Activated CD4-positive, alpha-beta T cell treated with anti-CD3 and anti-CD28 coated beads for 4 hours (primary cell): ENCODE results near the gene SLC22A5.
"Not testable (repeated sequence)": the region's sequence is repeated elsewhere in the genome, so short reads cannot be mapped to it uniquely, and the experiment has no call there.

ENCODE experiments used
- DNase-seq, 2 donors: peaks; one replicate each; pipeline ENCODE4 v3.0.0-alpha.2; 2020

Gene SLC22A5

DNA sequence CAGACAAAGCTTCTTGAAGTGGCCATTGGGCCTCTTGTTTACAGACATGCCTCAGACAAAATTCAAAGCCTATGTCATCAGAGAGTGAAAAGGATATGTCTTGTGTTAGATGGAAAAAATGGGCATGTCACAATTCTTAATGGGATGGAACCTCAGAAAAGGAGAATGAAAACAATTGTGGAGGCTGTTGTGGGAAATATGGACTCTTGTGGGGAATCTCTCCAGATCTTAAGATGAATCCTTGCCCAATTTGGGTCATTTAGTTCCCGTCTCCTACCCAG lies 19.5 kb downstream of the SLC22A5 start:
- DNase-seq, result no peak

DNA sequence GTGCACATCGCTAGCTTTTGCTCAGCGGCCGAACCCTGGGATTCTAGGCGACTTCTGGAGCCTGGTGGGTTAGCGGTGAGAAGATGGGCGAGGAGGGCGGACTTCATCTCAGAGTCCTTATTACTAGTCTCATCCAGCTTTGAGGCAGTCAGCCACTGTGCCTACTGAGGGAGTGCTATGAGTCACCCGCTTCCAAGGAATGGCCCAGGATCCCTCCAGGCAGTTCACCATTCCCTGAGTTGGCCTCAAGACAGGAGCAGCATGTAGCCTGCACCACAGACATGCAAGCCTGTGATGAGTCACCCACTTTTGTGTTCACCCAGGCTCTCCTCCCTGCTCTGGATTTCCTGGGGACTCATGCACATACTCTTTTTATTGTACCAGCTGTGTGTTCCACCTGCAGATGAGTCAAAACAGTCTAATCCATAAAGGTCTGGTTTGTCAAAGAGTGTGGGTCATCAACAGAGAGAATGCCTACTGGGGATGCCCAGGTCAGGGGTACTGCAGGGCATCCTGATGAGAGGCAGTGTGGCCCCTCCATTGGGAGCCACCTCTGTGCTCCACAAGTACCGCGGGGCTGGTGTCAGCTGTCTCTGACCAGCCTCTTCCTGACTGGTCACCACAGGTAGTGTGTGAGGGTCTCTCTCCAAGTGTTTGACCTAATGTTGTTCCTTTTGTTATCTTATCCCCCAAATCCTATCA lies 20.2 kb downstream of the SLC22A5 start:
- DNase-seq, result peak; percentile 33 to 43

GRCh38 chr5:132391247-132391646 lies 21.7 kb downstream of the SLC22A5 start:
- DNase-seq, result no peak

- no peak for DNase-seq
These were observed 22.4 kb downstream of the SLC22A5 start for GRCh38 chr5:132391870-132392269.

- no peak for DNase-seq
These were observed 22.9 kb downstream of the SLC22A5 start for GRCh38 chr5:132392411-132392810.

- no peak for DNase-seq
These were observed 23.7 kb downstream of the SLC22A5 start for GRCh38 chr5:132392978-132393825.

DNA sequence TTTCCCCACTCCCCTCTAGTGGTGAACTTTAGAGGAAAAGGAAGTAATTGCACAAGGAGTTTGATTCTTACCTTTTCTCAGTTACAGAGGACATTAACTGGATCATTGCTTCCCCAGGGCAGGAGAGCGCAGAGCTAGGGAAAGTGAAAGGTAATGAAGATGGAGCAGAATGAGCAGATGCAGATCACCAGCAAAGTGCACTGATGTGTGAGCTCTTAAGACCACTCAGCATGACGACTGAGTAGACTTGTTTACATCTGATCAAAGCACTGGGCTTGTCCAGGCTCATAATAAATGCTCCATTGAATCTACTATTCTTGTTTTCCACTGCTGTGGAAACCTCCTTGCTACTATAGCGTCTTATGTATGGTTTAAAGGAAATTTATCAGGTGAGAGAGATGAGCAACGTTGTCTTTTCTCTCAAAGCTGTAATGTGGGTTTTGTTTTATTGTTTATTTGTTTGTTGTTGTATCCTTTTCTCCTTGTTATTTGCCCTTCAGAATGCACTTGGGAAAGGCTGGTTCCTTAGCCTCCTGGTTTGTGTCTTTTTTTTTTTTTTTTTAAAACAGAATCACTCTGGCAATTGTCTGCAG lies 25.3 kb downstream of the SLC22A5 start:
- no peak for DNase-seq

GRCh38 chr5:132396589-132397031 lies 27.1 kb downstream of the SLC22A5 start:
- DNase-seq, result no peak

DNA sequence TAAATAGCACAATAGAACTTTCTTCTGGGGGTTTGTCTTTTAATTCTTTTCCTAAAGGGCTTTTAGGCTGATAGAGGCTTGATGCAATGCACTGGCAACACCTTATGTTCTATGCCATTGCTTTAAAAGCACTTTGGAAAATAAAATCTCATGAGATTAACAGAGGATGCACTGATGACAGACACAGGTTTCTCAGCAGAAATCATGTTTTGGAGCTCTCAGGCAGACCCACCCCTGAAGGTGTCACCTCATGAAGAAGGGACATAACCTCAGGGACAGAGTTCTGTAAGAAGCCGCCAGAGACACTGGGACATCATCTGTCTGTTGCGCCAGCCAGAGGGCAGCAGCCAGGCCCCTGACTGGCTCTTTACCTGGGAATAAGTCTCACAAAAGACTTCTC lies 27.7 kb downstream of the SLC22A5 start:
- DNase-seq, result no peak

- not testable (repeated sequence) for DNase-seq
These were observed 28.6 kb downstream of the SLC22A5 start for GRCh38 chr5:132397936-132398675.

GRCh38 chr5:132404041-132404440 lies 34.5 kb downstream of the SLC22A5 start:
- DNase-seq, result not testable (repeated sequence)

DNA sequence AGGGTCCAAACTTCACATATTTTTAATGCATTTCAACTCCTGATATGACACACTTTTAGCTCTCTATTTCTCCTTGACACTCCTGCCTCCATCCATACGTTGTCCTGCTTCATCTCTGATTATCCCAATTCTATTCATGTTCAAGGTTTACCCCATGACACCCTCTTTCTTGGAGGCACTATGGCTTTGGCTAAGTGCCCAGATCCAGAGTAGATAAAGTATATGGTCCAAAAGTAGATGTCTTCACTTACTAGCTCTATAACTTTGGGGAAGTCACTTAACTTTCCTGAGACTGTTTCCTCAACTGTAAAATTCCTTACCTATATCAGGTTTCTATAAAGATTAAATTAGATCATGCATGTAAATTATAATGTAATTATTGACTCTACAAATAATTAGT lies 36.1 kb downstream of the SLC22A5 start:
- DNase-seq, result no peak

GRCh38 chr5:132406144-132406783 lies 36.8 kb downstream of the SLC22A5 start:
- DNase-seq, result no peak

DNA sequence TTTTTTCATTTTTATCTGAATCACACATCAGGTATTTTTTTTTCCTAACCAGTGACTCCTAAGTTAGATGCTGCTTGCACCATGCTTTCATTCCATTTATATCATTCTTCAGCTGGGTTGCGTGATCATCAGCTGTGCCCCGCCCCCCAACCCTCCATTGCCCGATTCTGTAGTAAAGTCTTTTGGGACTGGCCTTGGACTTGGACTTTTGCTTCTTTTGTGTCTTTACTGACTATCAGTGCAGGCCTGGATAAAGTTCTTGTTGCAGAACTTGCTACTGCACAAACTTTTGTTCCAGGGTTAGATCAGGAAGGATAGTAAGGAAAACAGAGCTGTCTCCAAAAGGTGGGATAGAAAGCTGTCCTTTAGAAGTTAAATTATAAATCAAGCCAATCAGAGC lies 38.5 kb downstream of the SLC22A5 start:
- no peak for DNase-seq

DNA sequence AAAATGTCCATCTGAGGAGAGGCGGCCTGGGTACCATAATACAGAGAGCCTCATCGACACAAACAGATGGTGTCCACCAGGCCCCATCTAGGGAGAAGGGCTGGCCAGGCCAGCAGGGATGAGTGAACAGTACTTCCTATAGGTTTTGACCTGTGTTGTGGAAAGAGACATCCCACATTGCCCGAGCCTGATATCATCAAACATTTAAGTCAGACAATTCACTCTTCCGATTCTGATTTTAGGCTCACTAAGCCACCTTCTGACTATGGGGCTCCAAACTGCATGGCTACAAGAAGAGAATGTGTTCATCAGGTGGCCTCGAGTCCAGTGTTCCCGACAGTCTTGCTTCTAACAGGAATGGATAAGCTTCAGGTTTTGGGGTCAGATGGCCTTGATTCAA lies 38.9 kb downstream of the SLC22A5 start:
- no peak for DNase-seq

GRCh38 chr5:132408965-132409364 lies 39.5 kb downstream of the SLC22A5 start:
- DNase-seq, result no peak

- peak; percentile 82 to 83 for DNase-seq
These were observed 41.2 kb downstream of the SLC22A5 start for GRCh38 chr5:132410451-132411303.

- no peak for DNase-seq
These were observed 41.9 kb downstream of the SLC22A5 start for GRCh38 chr5:132411304-132412013.

GRCh38 chr5:132413567-132413966 lies 44.1 kb downstream of the SLC22A5 start:
- no peak for DNase-seq

DNA sequence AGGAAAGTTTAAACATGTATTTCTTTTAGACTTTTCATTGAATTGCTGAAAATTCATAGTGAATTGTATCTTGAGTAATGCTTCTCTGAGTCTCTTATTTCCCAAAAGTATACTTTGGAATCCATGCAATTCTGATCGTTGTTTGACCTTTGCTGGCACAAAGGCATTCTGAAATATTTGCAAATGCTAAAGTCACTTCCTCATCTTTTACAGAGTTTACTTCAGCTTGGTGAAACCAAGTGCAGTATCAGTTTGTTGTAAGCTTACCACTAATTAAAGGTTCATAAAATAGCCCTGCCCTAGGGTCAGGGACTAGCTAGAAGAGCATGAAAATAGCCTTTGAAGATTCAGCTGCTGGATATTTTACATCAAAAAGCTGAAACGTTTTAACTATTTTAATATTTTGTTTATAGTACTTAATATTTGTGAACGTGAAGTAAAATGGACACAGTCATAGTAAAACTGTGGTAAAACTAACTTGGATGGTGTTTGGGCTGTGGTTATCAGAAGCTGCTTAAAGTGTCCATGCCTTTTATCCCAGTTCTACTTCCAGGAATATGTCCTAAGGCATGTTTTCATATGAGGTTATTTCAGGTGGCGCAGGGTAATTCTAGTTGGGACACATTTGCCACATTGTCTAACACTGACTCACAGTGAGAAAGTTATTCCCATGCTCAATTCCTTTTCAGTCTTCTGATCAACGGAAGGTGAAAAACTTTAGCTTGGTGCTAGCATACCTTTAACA lies 45.3 kb downstream of the SLC22A5 start:
- DNase-seq, result no peak
